Esophagus mucosa (tissue), 1 donor: ENCODE data around the gene PLEKHM2. TPM values are rescaled to one million over a fixed set of nuclear protein-coding genes. Genes with fewer than 3 reads are reported as not detected.

Experiments used
- ATAC-seq: fragments of 200-7000 bp; cut with Tn5 transposase; one replicate; pipeline ENCODE4 v1.9.1; 2020
- total RNA-seq: library from RNA; stranded (reverse); gene quantifications from one replicate; pipeline ENCODE4 v1.2.4, GENCODE V29; 2023
- donor health status: DM: yes; HTN: yes; CAD: no.

Gene PLEKHM2
- total RNA-seq, 1 donor from 2014 or later: 54.7 TPM

GRCh38 chr1:15704526-15705183 is 20.5 kb downstream of the PLEKHM2 start:
- ATAC-seq: no peak

- no peak for ATAC-seq
Measured at GRCh38 chr1:15705184-15705566, 21.1 kb downstream of the PLEKHM2 start.

- ATAC-seq: no peak
Measured at GRCh38 chr1:15706751-15707150, 22.6 kb downstream of the PLEKHM2 start.

- no peak for ATAC-seq
Measured at GRCh38 chr1:15707239-15707925, 23.3 kb downstream of the PLEKHM2 start.

- ATAC-seq: peak; percentile 60
Measured at GRCh38 chr1:15708486-15709137, 24.5 kb downstream of the PLEKHM2 start.

- no peak for ATAC-seq
Measured at GRCh38 chr1:15709226-15709625, 25.1 kb downstream of the PLEKHM2 start.

GRCh38 chr1:15712168-15712567 is 28.0 kb downstream of the PLEKHM2 start:
- ATAC-seq: no peak

- no peak for ATAC-seq
Measured at GRCh38 chr1:15714406-15715136, 30.5 kb downstream of the PLEKHM2 start.

GRCh38 chr1:15717418-15718125 is 33.5 kb downstream of the PLEKHM2 start:
- ATAC-seq: no peak

GRCh38 chr1:15718199-15718601 is 34.1 kb downstream of the PLEKHM2 start:
- no peak for ATAC-seq

GRCh38 chr1:15719381-15720120 is 35.4 kb downstream of the PLEKHM2 start:
- ATAC-seq: no peak

- no peak for ATAC-seq
Measured at GRCh38 chr1:15720861-15721260, 36.7 kb downstream of the PLEKHM2 start.

GRCh38 chr1:15722411-15722810 is 38.3 kb downstream of the PLEKHM2 start:
- ATAC-seq: no peak

GRCh38 chr1:15722836-15723532 is 38.9 kb downstream of the PLEKHM2 start:
- no peak for ATAC-seq

GRCh38 chr1:15723631-15724246 is 39.6 kb downstream of the PLEKHM2 start:
- no peak for ATAC-seq

GRCh38 chr1:15724949-15725880 is 41.1 kb downstream of the PLEKHM2 start:
- no peak for ATAC-seq

- no peak for ATAC-seq
Measured at GRCh38 chr1:15726508-15726907, 42.4 kb downstream of the PLEKHM2 start.

GRCh38 chr1:15727021-15727420 is 42.9 kb downstream of the PLEKHM2 start:
- ATAC-seq: no peak

GRCh38 chr1:15727424-15727823 is 43.3 kb downstream of the PLEKHM2 start:
- ATAC-seq: no peak
